Muscle of arm (tissue), 14 donors: ENCODE data around the gene CHPF2. TPM values are rescaled to one million over a fixed set of nuclear protein-coding genes. Genes with fewer than 3 reads are reported as not detected.

Source experiments
- DNase-seq: peaks from one replicate; pipeline ENCODE4 v3.0.0-alpha.2; 2013
- long read RNA-seq, 11 donors: transcript quantifications; one replicate each; lab custom pipeline, GENCODE V29; 2026
- polyA plus RNA-seq, 12 donors: library from polyadenylated mRNA; unstranded; fragments of 120-200 nt; gene quantifications; one replicate each; pipeline ENCODE4 v1.2.1, GENCODE V29; 2013; ENCODE audit not compliant: insufficient read length in 12 of 12

CHPF2 gene
- 10 to 100 TPM in 11 of 12 donors, not detected in 1; 15.9 to 26.8 (median 21.6) TPM for polyA plus RNA-seq
- long read RNA-seq, donor 1, partial matches to known transcripts: 0 of 4 reads
- long read RNA-seq, donor 1, other reads (novel, unspliced or antisense): 0 of 4 reads
- long read RNA-seq, donor 2, partial matches to known transcripts: 0 of 4 reads
- long read RNA-seq, donor 2, other reads (novel, unspliced or antisense): 0 of 4 reads
- long read RNA-seq, donor 3, partial matches to known transcripts: 0 of 3 reads
- long read RNA-seq, donor 3, other reads (novel, unspliced or antisense): 0 of 3 reads
- long read RNA-seq, donor 4, partial matches to known transcripts: 0 of 1 reads
- long read RNA-seq, donor 4, other reads (novel, unspliced or antisense): 0 of 1 reads
- long read RNA-seq, donor 5, partial matches to known transcripts: 0 of 3 reads
- long read RNA-seq, donor 5, other reads (novel, unspliced or antisense): 0 of 3 reads
- long read RNA-seq, donor 6, partial matches to known transcripts: 0 of 1 reads
- long read RNA-seq, donor 6, other reads (novel, unspliced or antisense): 0 of 1 reads
- long read RNA-seq, donor 7, partial matches to known transcripts: 0 of 2 reads
- long read RNA-seq, donor 7, other reads (novel, unspliced or antisense): 0 of 2 reads
- long read RNA-seq, donor 8, transcript CHPF2-201 (4 exons, 3,978 nt): major isoform, 6 of 6 reads
- long read RNA-seq, donor 8, partial matches to known transcripts: 0 of 6 reads
- long read RNA-seq, donor 8, other reads (novel, unspliced or antisense): 0 of 6 reads
- long read RNA-seq, donor 9, partial matches to known transcripts: 0 of 2 reads
- long read RNA-seq, donor 9, other reads (novel, unspliced or antisense): 0 of 2 reads
- long read RNA-seq, donor 10, partial matches to known transcripts: 0 of 2 reads
- long read RNA-seq, donor 10, other reads (novel, unspliced or antisense): 0 of 2 reads
- long read RNA-seq, donor 11, partial matches to known transcripts: 0 of 2 reads
- long read RNA-seq, donor 11, other reads (novel, unspliced or antisense): 0 of 2 reads

DNA sequence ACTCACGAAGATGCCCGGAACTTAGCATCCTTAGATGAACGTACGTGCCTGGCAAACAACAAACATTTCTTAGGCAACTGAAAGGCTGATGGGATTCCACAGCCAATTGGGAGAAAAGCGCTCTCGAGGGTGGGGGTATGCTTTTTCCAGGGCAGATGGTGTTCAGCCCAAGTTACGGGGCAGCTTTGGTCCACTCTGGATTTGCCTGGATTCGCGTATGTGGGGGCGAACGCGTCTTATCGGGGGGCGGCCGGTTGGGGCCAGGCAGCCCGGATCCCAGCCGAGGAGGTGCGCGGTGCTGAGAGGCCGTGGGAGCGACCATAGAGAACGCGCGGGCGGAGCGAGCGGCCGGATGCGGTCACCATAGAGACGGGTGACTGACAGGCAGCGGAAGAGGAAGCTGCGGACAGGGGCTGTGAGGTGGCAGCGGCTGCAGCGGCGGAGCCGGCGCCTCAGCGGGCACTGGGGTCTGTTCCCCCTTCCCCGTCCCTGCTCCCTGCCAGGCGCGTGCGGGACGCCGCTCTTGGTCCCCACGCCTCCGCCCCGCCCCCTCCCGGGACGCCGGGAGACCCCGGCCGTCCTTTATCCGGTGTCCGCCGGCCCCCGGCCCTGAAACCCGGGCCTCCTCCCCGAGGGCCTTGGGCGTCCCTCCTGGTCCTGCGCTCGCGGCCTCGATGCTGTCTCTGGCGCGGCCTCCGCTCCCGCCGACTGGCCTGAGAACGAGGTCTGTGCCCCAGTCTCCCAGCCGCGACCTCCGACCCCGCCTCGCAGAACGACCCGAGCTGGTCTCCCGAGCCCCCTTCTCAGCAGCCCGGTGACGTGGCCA, at the start of gene CHPF2:
TSS of gene CHPF2 (plus strand) at position 393 of the 826 bp plus-strand sequence. CDS start 1,529 bp downstream, outside the sequence.
- peak; percentile 89 for DNase-seq

DNA sequence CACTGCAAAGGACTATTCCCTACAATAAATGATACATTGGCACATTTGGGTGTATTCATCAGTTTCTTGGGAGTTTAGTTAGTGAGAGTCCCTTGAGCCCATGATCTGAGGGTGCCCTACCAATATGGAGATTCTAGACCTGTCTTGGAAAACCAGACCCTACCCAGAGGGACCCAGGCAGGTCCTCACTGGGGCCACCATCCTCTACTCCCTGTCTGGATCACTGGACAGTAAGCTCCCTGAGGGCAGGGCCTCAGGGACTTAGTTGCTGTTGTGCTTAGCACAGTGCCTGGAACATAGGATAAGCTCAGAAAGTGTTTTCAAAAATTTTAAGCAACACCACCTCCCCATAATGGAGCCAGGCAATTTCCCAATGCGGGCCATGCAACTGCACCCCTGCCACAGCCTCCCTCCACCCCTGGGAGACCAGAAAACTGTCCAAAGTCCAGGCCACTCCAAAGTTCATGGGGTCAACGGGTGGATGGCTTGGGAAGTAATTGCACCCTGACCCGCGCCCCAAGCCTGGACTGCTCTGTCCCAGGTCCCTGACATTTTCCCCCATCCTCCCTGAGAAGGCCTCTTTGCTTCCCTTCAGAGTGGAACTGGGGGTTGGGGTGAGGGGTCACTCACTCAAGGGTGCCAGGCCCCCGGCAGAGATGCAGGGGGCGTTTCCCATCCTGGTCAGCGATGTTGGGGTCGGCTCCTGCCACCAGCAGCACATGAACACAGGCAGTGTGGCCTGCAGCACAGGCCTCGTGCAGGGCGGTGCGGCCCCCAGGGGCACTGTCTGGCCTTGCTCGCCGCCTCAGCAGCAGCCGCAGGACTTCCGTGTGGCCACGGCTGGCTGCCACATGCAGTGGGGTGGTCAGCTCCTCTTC, 46.3 kb upstream of the CHPF2 start:
- DNase-seq: no peak

GRCh38 chr7:151186640-151187408, 45.5 kb upstream of the CHPF2 start, which contains the start of gene ASB10:
Gene ASB10, minus strand, starts transcription at chr7:151187250. Its CDS starts 120 bp downstream, at chr7:151187130.
- no peak for DNase-seq

DNA sequence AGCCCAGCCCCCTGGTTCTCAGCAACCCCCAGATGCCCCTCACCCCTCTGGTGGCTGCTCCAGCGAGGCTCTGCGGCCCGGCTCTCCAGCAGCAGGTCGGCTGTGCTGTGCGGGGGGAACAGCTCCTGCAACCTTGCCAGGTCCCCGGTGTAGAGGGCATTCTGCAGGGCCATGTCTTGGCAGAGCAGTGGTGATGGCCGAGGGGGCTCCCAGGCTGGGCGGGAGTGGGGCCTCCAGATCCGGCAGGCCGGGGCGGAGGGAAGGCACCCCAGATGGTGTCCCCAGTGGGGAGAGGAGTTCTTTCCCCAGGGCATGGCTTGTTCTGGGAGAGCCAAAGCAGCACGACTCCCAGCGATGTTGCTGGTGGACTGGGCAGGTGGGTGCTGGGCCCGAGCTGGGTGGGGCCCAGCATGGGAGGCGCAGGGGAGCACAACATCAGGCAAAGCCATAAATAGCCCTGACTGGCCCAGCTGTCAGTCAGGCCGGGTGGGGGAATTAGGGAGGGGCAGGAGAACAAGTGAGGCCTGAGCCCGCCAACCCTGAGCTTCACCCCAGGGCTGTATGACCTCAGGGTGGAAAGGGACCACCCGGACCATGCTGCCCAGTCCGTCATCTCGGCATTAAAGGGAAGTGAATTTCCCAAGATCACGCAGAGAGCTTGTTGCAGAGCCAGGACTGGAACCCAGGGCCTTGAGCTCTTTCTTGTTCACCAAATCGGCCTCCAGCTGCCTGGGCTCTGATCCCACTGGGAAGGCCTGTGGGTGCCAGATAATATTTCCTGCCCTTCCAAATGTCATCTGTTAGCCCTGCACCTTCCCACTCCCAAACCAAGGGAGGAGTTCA, 44.7 kb upstream of the CHPF2 start:
- DNase-seq: no peak

- DNase-seq: no peak
Measured at GRCh38 chr7:151188252-151188542, 44.1 kb upstream of the CHPF2 start.

GRCh38 chr7:151189038-151189437, 43.2 kb upstream of the CHPF2 start:
- no peak for DNase-seq

DNA sequence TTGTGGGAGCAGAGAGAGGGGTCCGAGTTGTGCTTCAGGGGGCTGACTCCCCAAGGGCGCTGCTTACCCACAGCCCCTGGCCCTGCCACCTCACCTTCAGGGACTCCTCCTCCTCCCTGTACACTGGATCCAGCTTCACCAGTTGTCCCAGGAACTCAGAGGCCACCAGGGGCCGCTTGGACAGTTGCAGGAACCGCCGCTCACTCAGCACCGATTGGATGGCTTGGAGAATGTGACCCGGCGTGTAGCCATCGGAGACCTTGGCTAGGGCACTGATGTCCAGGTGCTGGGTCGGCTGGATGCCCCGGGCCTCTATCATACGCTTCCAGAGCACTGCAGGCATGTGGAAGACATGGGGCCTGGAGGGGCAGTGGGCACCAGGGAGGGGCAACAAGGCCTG, 40.7 kb upstream of the CHPF2 start:
- DNase-seq: no peak

- no peak for DNase-seq
Measured at GRCh38 chr7:151192002-151192539, 40.2 kb upstream of the CHPF2 start.

GRCh38 chr7:151193203-151193978, 38.9 kb upstream of the CHPF2 start:
- no peak for DNase-seq

DNA sequence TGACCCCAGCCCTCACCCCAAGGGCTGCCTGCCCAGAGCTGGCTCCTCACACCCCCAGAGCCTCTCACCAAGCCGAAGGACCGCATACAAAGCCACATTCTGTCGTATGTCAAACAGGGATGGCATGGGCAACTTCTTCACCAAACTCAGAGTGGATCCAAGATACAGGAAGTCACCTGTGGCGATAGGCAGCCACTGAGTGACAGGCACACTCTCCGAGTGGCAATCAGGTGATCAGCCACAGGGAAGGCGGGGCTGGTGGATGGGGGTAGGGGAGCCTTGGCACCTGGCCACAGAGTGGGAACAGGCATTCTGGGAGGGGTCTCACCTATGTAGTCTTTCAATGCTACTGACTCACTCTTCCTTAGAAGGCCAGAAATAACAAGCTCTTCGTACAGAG, 38.1 kb upstream of the CHPF2 start:
- no peak for DNase-seq

DNA sequence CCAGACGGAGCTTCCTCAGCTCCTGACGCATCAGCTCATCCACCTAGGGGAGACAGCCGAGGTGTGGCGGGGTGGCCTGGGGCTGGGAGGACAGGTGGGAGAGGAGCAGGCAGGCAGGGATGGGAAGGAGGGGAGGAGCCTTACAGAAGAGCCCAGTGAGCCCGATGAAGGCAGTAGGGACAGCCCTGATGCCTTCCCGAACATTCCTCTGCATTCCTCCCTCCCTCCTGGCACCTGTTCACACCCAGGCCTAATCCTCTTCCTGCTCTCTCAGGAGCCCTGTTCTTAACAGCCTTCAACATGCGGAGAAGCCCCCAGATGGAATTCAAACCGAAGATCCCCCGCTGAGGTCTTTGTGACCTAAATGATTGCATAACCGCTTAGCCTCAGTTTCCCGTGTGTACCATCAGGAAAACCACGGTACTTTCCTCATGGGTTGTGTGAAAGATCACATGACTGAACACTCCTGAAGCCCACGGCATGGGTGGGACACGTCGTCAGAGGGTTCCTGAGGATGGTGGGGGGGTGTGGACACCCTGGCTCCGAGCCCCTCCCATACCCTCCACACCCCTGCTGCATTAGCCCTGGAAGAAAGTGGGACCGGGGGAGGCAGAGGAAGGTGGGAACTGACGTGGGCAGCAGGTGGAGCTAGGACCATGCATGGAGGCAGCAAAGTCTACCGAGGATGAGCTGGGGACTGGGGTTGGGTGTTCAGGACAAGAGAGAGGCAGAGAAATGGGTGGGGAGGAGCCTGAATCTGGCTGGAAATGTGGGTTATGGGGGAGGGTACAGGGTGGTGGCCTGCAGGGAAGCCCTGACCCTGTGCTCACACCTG, 36.5 kb upstream of the CHPF2 start:
- no peak for DNase-seq

DNA sequence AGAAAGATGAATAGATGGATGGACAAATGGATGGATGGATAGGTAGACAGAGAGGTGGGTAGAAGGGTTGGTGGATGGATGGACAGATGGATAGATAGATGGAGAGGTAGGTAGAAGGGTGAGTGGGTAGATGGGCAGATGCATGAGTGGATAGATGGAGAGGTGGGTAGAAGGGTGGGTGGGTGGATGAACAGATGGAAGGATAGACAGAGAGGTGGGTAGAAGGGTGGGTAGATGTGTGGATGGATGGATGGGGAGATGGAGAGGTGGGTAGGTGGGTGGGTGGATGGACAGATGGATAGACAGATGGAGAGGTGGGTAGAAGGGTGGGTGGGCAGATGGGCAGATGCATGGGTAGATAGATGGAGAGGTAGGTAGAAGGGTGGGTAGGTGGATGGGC, 34.4 kb upstream of the CHPF2 start:
- DNase-seq: no peak

GRCh38 chr7:151198945-151199848, 33.1 kb upstream of the CHPF2 start:
- DNase-seq: peak; percentile 20

DNA sequence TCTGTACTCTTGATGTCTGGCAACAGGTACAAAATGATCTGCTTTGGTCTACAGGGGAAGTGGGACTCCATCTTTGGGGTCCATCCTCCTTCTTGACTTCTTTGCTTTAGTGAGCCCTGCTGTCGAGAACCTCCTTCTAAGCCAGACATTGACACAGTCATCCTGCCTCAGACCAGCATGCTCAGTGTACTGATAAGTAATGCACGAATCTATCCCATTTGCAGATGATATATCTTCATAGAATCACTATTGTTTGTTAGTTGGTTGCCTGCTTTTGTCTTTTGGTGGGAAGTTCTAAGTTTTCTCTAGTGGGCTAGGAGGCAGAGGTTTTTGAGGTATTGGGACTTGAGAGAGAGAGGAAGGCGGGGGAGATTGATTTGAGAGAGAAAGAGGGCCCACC, 30.9 kb upstream of the CHPF2 start:
- DNase-seq: no peak

DNA sequence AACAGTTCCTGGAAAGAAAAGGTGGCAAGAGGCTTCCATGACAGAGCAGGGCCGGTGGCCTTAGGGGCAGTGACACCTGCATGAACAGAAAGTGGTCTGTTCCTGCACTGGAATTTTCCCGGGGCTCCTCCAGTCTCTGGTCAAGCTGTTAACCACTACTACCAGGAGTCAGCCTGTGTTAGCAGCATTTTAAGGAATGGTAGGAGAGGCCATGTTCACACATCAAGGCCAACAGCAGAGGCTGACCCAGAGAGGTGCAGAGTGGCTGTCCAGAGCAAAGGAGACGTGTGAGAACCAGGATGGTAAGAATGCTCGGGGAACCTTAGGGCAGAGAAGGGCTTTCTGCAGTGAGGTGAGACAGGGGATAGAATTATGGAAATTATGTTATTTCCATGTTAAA, 30.5 kb upstream of the CHPF2 start:
- DNase-seq: no peak

DNA sequence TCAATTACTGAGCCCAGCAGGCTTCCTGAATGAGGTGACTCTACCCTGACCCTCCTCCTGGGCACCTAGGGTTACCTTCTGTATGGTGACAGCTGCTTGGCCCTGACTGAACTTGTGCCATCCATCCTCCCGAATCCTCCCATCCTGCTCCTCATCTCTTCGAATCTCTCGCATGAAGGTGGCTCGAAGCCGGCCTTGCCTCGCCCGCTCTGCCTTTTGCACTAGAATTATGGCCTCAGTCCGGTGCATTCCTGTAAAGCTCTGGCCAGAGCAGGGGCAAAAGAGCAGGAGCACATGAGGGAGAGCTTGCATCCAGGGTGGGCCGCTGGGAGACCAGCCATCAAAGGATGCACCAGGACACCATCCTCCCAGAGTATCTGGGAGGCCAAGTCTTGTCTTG, 29.4 kb upstream of the CHPF2 start:
- no peak for DNase-seq
